Activated CD4-positive, alpha-beta T cell treated with anti-CD3 and anti-CD28 coated beads for 48 hours (primary cell): ENCODE measurements around the gene PRSS8.
A peak's percentile ranks its signal among the peaks of the same experiment; 100 is the strongest.
"Not testable (repeated sequence)": the region's sequence is repeated elsewhere in the genome, so short reads cannot be mapped to it uniquely, and the experiment has no call there.

Experiments used
- DNase-seq: peaks from one replicate; pipeline ENCODE4 v3.0.0-alpha.2; 2020

Gene PRSS8

GRCh38 chr16:31135535-31136286, at the start of gene PRSS8:
TSS of gene PRSS8 (minus strand) at chr16:31135727. CDS start at chr16:31135498, 229 bp downstream.
- DNase-seq = no peak

DNA sequence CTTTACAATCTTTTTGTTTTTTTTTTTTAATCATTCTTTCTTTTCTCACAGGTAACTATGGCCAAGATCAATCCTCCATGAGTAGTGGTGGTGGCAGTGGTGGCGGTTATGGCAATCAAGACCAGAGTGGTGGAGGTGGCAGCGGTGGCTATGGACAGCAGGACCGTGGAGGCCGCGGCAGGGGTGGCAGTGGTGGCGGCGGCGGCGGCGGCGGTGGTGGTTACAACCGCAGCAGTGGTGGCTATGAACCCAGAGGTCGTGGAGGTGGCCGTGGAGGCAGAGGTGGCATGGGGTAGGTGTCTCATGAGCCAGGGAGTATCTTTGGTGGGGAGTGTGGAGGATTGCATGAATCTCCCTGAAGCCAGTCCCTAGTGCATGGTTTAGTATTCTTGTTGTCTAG, 49.4 kb upstream of the PRSS8 start:
- DNase-seq = no peak

DNA sequence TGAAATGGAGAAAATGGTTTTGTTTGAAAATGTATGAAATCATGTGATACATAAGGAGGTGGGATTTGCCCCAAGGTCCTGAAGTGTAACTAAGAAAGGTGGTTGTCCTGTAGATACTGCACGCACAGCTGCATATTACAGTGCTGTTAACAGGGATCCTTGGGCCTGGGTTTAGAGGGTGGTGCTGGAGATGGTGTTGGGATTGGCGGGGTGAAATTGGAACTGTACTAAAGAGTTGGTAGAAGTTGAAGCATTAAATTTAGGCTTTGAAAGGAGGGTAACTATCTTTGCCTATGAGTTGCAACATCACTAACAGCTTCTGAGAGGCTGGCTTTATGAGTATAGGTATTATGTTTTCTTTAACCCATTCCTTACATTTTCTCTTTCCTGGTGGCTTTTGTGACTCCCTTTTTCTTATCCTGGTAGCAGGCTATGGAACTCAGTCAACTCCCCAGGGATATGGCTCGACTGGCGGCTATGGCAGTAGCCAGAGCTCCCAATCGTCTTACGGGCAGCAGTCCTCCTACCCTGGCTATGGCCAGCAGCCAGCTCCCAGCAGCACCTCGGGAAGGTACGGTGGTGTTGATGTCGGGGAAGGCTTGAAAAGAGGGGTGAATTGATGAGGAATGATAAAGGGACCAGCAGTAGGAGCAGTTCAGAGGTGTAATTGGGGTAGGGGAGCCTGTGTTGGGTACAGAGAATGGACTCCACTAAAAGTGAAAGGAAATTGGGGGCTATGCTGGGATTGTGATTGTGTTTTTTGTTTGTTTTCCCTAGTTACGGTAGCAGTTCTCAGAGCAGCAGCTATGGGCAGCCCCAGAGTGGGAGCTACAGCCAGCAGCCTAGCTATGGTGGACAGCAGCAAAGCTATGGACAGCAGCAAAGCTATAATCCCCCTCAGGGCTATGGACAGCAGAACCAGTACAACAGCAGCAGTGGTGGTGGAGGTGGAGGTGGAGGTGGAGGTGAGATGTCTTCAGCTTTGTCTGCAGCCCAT, 48.2 kb upstream of the PRSS8 start:
- no peak for DNase-seq

DNA sequence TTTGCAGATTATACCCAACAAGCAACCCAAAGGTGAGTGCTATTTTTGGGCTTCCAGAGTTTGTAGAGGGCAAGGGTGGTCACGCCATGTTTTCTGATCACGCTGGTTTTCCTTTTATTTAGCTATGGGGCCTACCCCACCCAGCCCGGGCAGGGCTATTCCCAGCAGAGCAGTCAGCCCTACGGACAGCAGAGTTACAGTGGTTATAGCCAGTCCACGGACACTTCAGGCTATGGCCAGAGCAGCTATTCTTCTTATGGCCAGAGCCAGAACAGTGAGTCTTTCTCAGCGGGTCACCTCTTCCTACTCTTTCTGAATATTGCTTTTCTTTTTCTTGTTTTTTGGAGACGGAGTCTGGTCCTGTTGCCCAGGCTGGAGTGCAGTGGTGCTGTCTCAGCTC, 46.9 kb upstream of the PRSS8 start:
- no peak for DNase-seq

DNA sequence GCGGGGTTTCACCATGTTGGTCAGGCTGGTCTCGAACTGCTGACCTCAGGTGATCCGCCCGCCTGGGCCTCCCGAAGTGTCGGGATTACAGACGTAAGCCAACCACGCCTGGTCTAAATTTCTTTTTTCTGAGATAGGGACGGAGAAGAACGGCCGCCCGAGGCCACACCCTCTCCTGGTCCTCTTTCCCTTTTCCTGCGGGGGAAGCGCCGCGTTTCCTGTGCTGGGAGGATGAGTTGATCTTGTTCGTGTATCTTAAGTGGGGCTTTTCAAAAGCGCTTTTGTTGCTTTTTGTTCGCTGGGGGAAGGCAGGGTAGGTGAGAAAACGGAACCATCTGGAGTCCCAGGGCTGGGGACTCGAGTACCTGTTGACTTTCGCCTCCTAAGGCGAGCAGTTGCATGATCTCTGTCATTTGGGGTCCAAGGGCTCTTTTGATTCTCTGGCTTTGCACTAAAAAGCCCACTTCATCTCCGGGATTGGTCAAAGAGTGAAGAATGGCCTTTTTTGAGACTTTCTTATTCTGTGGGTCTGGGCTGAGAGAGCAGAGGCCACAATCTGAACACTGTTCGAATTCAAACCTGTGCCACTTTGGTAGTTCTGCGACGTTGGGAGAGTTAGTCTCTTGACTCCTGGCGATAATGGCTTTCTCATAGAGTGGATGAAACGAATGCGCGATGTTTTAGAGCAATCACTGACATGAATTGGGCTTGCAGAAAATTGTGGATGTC, 45.7 kb upstream of the PRSS8 start:
- peak; percentile 52 for DNase-seq

DNA sequence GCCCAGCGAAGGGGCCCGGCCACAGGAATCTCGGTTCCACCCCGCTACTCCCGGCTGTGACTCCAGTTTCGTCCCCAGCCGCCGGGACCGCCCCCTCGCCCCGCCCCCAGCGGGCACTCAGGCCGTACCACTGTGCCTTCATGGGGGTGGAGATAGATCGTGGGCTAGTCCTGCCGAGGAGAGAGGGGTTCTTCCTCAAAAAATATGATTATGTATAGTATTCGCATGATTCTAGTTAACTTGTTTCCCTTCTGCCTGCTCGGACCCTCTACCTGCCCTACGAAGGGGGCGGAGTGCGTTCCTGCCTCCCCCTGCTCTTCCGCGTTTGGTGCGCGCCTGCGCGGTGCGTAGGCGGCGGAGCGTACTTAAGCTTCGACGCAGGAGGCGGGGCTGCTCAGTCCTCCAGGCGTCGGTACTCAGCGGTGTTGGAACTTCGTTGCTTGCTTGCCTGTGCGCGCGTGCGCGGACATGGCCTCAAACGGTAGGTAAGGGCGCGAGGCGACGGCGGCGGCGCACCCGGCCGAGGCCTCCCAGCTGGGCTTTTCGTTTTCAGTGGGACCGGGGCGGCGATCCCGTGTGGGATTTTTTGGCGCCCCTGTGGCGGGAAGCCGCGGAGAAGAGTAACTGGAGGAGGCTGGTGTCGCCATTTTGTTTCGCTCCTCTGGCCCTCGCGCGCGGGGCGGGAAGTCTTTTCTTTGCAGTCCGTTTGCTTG, 44.4 kb upstream of the PRSS8 start, which contains the start of gene FUS:
Gene FUS (plus strand): TSS at position 393 of the 713 bp plus-strand sequence. CDS start 76 bp downstream, at position 469.
- DNase-seq = peak; percentile 93

GRCh38 chr16:31179219-31179746, 43.8 kb upstream of the PRSS8 start:
- no peak for DNase-seq

DNA sequence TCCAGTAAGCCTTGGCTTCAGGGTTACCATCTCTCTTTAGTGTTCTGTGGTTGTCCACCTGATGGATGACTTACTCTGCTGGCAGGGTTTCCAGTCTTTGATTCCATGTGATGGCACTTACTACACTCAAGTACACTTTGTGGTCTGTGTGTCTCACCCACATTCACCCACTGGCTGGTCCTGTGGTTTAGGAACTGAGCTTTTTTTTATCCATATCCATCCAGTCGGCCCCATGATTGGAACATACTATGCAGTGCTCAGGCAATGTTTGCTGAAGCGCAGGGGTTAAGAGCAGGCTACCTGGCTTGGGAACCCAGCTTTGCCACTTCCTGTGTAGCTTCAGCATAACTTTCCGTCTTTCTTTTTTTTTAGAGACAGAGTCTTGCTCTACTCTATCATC, 41.6 kb upstream of the PRSS8 start:
- peak; percentile 66 for DNase-seq

- DNase-seq = not testable (repeated sequence)
Measured at GRCh38 chr16:31170048-31170447, 34.5 kb upstream of the PRSS8 start.

GRCh38 chr16:31168848-31169247, 33.3 kb upstream of the PRSS8 start:
- no peak for DNase-seq

DNA sequence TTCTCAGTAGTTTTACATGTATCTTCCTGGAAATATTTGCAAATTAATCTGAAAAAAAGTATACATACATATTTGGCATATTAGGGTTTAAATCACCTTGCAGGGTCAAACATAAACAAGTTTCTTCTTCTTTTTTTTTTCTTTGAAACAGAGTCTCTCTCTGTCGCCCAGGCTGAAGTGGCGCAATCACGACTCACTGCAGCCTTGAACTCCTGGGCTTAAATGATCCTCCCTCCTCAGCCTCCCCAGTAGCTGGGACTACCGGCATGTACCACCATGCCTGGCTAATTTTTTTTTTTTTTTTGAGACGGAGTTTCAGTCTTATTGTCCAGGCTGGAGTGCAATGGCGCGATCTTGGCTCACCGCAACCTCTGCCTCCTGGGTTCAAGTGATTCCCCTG, 31.8 kb upstream of the PRSS8 start:
- no peak for DNase-seq

DNA sequence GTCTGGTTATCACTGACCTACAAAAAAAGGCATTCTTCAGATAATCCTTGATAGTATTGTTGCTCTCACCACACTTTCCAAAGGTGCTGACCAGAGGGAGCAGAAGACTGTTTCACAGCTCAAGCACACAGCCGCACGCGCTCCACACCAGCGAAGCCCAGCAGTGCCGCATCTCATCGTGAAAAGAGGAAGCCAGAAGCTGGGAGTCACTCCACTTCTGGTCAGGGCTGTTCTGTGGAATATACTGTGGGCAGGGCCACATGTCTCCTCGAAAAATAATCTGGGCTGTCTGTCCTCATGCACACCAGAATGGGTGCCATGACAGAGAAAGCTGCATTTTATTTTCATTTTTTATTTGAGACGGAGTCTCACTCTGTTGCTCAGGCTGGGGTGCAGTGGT, 21.6 kb upstream of the PRSS8 start:
- DNase-seq = no peak

GRCh38 chr16:31150976-31151375, 15.4 kb upstream of the PRSS8 start:
- DNase-seq = not testable (repeated sequence)

DNA sequence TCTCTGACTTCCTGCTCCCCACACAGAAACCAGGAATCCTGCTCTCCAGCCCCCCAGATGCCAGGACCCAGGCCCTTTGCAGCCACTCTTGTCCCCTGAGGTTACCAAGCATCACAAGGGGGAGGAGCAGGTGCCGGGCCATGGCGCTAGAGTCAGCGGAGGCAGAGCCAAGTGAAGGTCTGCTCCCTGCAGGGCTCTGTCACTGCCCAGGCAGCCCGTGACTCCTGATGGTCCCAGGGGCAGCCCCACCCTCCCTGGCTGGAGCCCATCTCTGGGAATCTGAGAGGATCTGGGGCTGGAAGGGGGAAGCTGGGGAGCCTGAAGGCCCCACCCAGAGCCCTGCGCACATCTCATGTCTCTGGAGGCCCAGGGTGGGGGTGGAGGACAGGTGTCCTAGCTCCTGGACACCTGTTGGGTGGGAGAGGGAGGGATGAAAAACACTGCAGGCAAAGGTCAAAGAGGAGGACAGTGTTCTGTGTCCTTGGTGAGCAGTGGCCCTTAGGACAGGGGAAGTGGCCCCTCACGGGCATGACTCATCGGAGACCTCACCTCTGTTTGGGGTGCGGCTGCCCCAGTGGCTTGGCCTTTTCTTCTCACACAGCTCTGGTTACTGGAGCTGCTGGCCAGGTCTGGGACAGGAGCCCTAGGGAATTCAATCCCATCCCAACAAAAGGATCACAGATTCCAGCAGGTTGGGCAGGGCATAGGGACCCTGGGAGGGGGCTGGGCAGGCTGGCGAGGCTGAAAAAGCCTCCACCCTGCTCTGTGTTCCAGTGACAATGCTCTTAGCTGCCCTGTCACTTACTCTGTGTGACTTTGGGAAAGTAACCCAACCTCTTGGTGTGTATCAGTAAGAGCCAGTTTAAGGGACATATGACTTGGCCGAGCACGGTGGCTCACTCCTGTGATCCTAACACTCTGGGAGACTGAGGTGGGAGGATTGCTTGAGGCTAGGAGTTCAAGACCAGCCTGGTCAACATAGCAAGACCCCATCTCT, 14.7 kb upstream of the PRSS8 start, which contains the start of gene PRSS36:
Gene PRSS36 (minus strand): TSS at position 173 of the 997 bp plus-strand sequence. CDS start 31 bp downstream, at position 142.
- DNase-seq = no peak

DNA sequence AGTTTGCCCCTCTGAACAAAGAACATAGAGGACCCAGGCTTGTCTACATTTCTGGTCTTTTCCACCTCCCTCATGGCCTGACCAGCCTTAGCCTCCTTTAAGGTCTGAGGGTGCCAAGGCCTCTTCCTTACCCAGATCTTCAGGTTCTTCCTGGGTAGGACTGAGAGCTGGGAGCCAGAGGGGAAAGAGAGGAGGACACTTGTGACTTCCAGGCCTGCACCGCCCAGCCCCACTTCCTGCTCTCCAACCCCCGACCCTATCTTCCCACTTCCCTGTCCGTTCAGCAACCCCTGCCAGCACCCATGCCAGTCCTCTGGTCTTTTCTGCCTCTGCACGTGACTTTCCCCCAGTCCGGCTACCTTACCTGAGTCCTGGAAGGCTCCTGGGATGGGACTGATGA, 13.8 kb upstream of the PRSS8 start:
- no peak for DNase-seq

DNA sequence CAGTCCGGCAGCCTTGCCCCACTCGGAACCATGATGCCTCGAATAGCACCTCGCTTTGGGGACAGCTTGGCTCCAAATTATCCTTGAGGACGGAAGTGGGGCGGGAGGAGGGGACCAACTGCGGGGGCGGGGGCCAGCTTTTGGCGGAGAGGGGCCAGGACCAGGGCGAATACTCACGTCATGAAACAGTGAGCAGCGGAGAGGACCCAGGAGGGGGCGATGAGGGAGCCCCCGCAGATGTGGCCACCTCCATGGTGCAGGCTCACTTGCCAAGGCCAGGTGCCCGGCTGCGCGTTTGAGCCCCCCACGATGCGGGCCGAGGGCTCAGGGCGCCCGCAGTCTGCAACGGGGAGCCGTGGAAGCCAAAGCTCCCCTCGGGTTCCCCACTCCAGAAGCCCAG, 13.4 kb upstream of the PRSS8 start:
- no peak for DNase-seq

- peak; percentile 17 for DNase-seq
Measured at GRCh38 chr16:31148281-31148728, 12.8 kb upstream of the PRSS8 start.

- DNase-seq = no peak
Measured at GRCh38 chr16:31147574-31147973, 12.0 kb upstream of the PRSS8 start.

- no peak for DNase-seq
Measured at GRCh38 chr16:31145398-31145990, 10.0 kb upstream of the PRSS8 start.

DNA sequence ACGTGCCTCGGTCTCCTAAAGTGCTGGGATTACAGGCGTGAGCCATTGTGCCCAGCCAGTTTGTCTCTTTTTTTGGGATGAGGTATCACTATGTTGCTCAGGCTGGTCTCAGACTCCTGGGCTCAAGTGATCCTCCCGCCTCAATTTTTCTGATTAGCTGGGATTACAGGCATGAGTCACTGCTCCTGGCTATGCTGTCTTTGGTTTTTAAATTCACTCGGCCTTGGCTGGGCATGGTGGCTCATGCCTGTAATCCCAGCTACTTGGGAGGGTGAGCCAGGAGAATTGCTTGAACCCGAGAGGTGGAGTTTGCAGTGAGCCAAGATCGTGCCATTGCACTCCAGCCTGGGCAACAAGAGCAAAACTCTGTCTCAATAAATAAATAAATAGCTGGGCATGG, 8.9 kb upstream of the PRSS8 start:
- DNase-seq = not testable (repeated sequence)
